Measurements from ENCODE around the gene PCBP4. TPM values are rescaled to one million over a fixed set of nuclear protein-coding genes. Genes with fewer than 3 reads are reported as not detected.

Gene PCBP4
- total RNA-seq, 1 donor from 2014 or later = 31.3 TPM

Other genes starting within 250 kb of the PCBP4 start
- not detected in 2 replicates for gene IQCF6, start 188.2 kb downstream of the PCBP4 start, total RNA-seq
- not detected in 2 replicates for gene IQCF2, start 105.8 kb downstream of the PCBP4 start, total RNA-seq
- gene IQCF5, start 91.9 kb downstream of the PCBP4 start, total RNA-seq = not detected in 2 replicates
- not detected in 2 replicates for gene IQCF1, start 64.1 kb downstream of the PCBP4 start, total RNA-seq
- gene RRP9, start 25.6 kb downstream of the PCBP4 start, total RNA-seq = 18.7 and 22.2 TPM in 2 replicates
- gene PARP3, start 25.1 kb downstream of the PCBP4 start, total RNA-seq = 9.9 and 17.9 TPM in 2 replicates
- gene GPR62, start 12.1 kb downstream of the PCBP4 start, total RNA-seq = not detected in 2 replicates
- 16.8 and 18.7 TPM in 2 replicates for gene ABHD14B, start 6.6 kb upstream of the PCBP4 start, total RNA-seq
- 5.4 and 6.9 TPM in 2 replicates for gene ABHD14A, start 7.6 kb upstream of the PCBP4 start, total RNA-seq
- gene ACY1, start 16.1 kb upstream of the PCBP4 start, total RNA-seq = 20.6 and 22.6 TPM in 2 replicates
- gene RPL29, start 28.4 kb upstream of the PCBP4 start, total RNA-seq = 784 and 1,399 TPM in 2 replicates
- 8.0 and 10.8 TPM in 2 replicates for gene DUSP7, start 89.1 kb upstream of the PCBP4 start, total RNA-seq
- 3.7 and 17.6 TPM in 2 replicates for gene POC1A, start 187.0 kb upstream of the PCBP4 start, total RNA-seq
- gene ALAS1, start 230.7 kb upstream of the PCBP4 start, total RNA-seq = 41.0 and 51.7 TPM in 2 replicates

Measured in dermis blood vessel endothelial cell (primary cell).